IPS-15b (cell line): ENCODE measurements around the gene THRAP3.

ENCODE experiments used
- H3K27me3 ChIP-seq: one replicate; pipeline ENCODE4 v1.6.1; 2013; ENCODE audit warnings: low read length; ENCODE audit not compliant: control insufficient read depth, insufficient read depth
- H3K36me3 ChIP-seq: one replicate; pipeline ENCODE4 v1.6.1; 2013; ENCODE audit warnings: low read length; ENCODE audit not compliant: control insufficient read depth, insufficient read depth
- H3K4me1 ChIP-seq: one replicate; pipeline ENCODE4 v1.6.1; 2013; ENCODE audit warnings: mild to moderate bottlenecking, low read length; ENCODE audit not compliant: control insufficient read depth, insufficient read depth
- H3K4me3 ChIP-seq: one replicate; pipeline ENCODE4 v1.5.1; 2013; ENCODE audit warnings: low read depth, low read length
- H3K9ac ChIP-seq: one replicate; pipeline ENCODE4 v1.6.1; 2013; ENCODE audit warnings: low read depth, mild to moderate bottlenecking, low read length
- H3K9me3 ChIP-seq: one replicate; pipeline ENCODE4 v1.6.1; 2013; ENCODE audit warnings: mild to moderate bottlenecking, low read length; ENCODE audit not compliant: control insufficient read depth, insufficient read depth

Gene THRAP3

DNA sequence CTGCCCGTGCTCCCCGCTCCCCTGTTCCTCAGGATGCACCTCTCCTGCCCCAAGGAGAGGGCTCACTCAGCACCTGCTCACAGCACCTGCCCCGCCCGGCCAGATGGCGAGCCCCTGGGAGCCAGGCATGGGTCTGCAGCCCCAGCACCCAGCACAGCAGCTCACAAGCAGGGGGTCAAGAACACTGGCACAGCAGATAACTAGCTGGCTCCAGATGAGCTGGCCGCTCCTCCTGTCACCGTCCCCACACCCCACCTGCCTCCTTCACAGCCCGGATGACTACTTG is 120.1 kb downstream of the THRAP3 start:
- Histone ChIP-seq H3K4me1 (no peaks in the 10 kb centered on the region), H3K36me3 (peaks cover 43% of the 10 kb centered on the region), H3K9me3 (no peaks in the 10 kb centered on the region), H3K9ac (no peak overlapping the region), H3K4me3 (no peak overlapping the region), H3K27me3 (no peaks in the 10 kb centered on the region)

DNA sequence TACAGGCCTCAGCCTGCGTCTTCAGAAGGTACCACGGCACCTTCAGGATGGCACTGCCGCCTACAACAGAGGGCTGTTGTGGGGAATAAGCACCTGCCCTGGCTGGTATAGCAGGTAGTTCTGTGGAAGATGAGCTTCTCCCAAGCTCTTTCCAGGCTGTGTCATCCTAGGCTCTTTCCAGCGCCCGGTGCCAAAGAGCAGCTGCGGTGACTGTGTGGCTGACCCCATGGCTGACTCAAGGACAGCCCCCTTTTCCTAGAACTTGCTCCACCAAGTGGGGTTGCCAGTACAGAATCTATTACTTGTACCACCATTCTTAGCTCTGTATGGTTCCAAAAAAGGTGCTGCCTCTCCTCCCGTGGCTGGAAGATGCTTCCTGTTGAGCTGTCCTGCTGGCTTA is 121.1 kb downstream of the THRAP3 start:
- H3K4me1 ChIP-seq: no peaks in the 10 kb centered on the region
- no peak overlapping the region for H3K9ac ChIP-seq
- H3K27me3 ChIP-seq: no peaks in the 10 kb centered on the region
- H3K4me3 ChIP-seq: no peak overlapping the region
- H3K9me3 ChIP-seq: no peaks in the 10 kb centered on the region
- H3K36me3 ChIP-seq: peaks cover 43% of the 10 kb centered on the region

DNA sequence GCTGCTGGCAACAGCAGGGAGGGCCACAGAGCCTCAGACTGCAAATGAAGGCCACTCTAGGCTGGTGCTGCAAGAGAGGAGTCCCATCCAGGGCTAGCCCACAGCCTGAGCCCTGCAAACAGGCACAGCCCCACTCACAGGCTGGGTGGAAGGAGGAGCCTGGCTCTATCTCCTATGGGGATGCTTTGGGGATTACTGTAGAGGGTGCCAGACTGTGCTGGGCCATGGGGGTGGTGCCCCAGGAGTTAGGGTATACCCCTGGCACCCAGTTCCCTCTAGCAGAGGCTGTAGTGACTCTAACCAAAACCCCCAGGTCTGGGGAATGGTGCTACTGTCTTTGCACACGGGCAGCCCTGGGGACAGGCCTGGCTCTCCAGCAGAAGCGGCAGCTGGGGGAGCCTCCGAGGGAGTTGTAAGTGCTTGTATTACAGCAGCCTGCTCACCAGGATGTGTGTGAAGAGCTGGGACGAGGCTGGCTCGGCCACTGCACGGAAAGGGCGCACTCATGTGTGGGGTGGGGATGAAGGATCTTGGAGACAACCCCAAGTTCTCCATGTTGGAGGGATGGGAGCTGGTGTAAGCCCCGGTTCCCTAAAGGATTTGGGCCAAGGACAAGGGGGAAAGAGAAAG is 122.6 kb downstream of the THRAP3 start:
- no peak overlapping the region for H3K9ac ChIP-seq

DNA sequence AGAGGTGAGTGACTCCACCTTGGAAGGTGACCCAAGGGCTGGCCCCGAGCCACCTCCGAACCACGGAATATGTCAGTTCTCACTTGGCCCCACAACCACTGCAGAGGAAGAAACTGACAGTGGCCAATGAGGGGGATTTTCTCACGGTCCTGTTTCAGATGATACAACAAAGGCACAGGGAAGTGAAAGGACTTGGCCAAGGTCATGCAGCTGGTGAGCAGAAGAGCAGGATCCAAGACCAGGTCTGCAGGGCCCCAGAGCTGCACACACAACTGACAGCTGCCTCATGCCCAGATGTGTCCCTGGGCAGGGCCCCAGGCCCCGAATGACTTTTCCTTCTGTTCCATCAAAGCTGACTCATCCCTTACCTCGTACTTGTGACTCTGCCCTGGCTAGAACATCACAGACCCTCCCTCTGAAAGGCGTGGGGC is 125.0 kb downstream of the THRAP3 start:
- no peaks in the 10 kb centered on the region for H3K4me1 ChIP-seq
- H3K4me3 ChIP-seq: no peak overlapping the region
- peaks cover 41% of the 10 kb centered on the region for H3K36me3 ChIP-seq
- no peak overlapping the region for H3K9ac ChIP-seq
- H3K27me3 ChIP-seq: no peaks in the 10 kb centered on the region
- no peaks in the 10 kb centered on the region for H3K9me3 ChIP-seq

More for the DNA sequence above, 122.6 kb downstream of the THRAP3 start:
- Histone ChIP-seq H3K4me1 (no peaks in the 10 kb centered on the region), H3K27me3 (no peaks in the 10 kb centered on the region), H3K36me3 (peaks cover 44% of the 10 kb centered on the region), H3K9me3 (no peaks in the 10 kb centered on the region), H3K4me3 (no peak overlapping the region)

DNA sequence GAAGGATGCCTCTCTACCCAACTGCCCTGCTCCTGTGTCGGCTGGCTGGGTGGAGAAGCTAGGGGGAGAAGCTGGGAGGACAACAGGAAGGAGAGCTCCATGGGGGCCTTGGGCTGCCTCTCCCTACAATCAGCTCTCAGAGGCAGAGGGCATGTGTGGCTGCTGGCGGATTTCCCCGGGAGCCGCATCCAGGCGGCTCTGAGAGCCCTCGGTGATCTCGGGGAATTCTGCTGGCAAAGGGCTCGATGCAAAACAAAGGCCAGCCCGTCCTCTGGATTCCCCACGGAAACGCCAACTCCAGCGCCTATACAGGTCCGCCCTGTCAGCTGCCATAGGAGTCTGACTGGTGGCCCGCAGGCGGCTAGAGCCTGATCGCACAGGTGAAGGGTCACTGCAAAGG is 125.6 kb downstream of the THRAP3 start:
- Histone ChIP-seq H3K4me1 (no peaks in the 10 kb centered on the region), H3K36me3 (peaks cover 46% of the 10 kb centered on the region), H3K9me3 (no peaks in the 10 kb centered on the region), H3K27me3 (no peaks in the 10 kb centered on the region), H3K9ac (no peak overlapping the region), H3K4me3 (no peak overlapping the region)

DNA sequence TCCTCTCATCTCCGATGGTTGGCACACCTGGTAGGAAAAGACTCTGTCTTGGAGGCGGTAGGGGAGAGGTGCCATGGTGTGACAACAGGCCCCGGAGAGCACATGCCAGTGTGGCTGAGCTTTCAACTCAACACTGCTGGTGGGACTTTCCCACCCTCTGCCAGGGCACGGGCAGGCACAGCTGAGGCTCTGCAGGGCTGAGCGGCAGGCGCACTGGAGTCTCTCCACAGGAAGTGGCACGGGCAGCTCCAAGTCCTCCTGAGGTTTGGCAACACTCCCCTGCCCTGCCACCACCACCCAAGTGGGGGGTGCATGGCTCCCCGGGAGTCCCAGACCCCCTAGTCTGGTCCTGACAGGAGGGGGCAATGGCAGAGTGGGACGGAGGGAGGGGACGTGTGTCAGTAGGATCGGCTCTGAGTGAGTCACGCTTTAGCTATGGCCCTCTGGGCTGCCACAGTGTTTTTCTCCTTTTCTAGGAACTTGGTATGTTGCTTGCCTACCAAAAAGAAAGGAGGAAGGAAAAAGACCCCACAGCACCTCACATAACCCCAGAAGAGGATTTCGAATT is 126.5 kb downstream of the THRAP3 start:
- Histone ChIP-seq H3K4me1 (no peaks in the 10 kb centered on the region), H3K9me3 (no peaks in the 10 kb centered on the region), H3K9ac (no peak overlapping the region), H3K36me3 (peaks cover 45% of the 10 kb centered on the region), H3K27me3 (no peaks in the 10 kb centered on the region), H3K4me3 (no peak overlapping the region)

DNA sequence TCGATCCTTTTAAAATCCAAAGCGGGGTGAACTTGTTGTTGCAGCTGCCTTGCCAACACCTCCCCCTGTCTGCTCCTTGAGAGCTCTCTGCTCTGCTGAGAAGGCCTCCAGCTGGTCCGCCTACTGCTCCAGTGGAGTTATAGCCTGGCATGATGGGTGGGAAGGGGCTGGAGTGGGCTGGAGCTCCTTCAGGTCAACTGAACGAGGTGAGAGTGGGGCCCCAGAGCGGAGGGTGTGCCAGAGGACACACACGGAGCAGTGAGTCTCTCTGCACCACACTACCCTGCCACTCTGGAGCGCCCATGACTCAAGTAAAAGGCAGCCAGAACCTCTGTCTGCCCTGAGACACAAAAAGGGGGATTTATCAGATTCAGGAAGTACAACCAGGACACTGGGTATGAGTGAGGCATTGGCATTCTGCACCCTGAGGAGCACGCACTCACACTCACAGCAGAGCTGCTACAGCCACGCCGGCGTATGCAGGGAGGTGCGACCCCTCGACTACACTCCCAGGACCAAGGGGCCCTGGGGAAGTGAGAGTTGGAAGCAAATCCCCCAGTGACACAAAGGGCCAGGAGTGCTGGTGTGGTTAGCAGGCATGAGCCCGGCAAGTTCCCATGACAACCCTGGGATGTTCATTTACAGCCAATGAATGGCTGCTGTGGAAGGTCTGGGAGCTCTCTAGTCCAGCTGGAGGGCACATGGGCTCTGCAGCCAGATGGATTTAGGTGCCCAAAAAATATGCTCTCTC is 127.2 kb downstream of the THRAP3 start:
- H3K4me3 ChIP-seq: no peak overlapping the region
- no peak overlapping the region for H3K9ac ChIP-seq

DNA sequence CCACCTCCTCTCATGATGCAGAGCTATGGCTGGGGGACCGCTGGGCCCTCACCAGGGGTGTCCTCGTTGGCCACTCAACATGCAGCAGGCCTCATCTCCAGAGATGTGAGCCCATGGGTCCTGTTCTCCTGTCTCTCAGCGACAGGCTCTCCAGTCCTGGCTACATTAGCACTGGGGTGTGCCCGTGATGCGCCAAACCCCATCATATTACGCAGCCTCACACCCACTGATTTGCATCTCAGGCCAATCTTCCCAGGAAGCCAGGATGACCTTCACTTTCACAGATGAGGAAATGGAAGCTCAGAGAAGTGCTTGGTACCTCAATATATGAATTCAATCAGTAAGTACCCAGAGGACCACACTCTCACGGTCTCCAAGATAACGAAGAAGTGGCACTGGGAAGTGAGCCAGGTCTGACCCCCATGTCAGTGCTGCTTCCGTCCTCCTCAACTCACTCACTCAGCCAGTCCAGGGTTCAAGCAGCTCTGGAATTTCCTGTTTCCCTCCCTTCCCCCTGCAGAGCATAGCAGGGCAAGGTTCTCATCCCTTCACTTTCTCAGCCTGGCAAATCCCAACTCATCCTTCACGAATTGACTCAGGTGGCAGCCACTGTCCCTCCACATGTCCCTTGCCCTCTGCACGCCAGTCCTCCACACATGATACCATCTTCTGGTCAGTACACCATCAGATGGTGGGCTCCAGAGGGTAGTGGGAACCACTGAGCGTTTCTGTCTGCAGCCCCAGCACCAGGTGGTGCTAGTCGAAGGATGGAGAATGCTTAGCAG is 128.1 kb downstream of the THRAP3 start:
- H3K9ac ChIP-seq: no peak overlapping the region
- no peak overlapping the region for H3K4me3 ChIP-seq
- H3K4me1 ChIP-seq: no peaks in the 10 kb centered on the region
- no peaks in the 10 kb centered on the region for H3K9me3 ChIP-seq
- peaks cover 33% of the 10 kb centered on the region for H3K36me3 ChIP-seq
- H3K27me3 ChIP-seq: no peaks in the 10 kb centered on the region

More for the DNA sequence above, 127.2 kb downstream of the THRAP3 start:
- Histone ChIP-seq H3K9me3 (no peaks in the 10 kb centered on the region), H3K36me3 (peaks cover 41% of the 10 kb centered on the region), H3K27me3 (no peaks in the 10 kb centered on the region), H3K4me1 (no peaks in the 10 kb centered on the region)

DNA sequence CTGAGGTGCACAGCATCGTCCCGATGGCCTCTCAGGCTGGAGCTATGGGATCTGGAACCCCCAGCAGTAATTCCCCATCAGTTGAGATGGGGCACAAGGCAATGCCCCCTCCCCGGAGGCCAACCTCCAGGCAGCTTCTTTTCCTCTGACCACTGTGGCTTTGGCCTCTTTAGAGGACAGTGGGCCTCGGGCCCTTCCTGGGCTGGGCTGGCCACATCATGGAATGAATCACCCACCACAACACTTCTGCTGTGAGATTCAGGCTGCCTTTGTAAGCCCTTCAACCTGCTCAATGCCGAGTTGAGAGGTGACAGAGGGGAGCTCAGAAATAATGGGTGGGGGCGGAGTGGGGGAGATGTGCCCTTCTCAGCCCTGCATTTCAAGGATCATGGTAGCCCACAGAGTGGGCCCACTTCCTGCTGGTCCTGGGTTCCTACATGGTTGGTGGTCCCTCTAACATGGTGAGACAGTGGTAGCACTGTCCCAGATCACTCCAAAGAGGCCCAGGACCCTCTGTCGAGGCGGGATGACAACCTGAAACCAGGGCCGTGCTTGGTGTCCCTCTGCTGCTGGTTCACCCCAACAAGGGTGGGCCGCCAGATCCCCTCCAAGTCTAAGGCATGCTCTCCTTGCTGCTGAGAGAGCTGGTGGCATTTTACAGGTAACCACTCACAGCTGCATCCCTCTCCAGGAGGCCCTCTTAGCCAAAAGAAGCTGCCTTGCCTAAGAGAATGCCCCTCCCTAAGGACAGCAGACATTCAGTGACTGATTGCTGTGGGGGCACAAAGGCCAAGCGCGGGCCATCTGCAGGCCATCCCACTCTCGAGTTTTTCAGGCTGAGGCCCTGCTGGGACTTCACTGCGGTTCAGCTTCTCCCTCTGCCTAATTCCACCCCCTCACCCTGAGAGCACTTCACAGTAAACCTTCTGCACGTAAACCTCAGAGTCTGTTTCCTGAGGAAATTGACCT is 129.0 kb downstream of the THRAP3 start:
- Histone ChIP-seq H3K36me3 (peaks cover 37% of the 10 kb centered on the region), H3K9me3 (no peaks in the 10 kb centered on the region), H3K4me1 (no peaks in the 10 kb centered on the region), H3K4me3 (no peak overlapping the region), H3K27me3 (no peaks in the 10 kb centered on the region), H3K9ac (no peak overlapping the region)

DNA sequence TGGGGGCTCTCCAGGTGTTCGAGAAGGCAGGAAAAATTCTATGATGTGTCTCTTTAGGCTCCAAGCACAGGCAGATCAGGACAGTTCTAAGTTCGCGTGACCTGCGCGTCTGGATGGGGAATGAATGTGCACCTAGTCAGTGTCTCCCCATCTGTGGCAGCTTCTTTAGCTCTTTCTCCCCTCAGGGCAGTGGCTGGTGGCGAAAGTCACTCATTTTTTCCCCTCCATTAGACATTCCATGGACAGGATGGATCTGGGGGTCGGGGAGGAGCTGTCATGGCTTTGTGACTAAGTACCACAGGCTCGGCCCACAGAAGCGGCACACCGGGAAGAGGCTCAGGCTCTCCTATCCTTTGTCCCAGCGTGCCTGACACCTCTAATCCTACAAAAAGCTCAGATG is 130.2 kb downstream of the THRAP3 start:
- peaks cover 35% of the 10 kb centered on the region for H3K36me3 ChIP-seq
- no peak overlapping the region for H3K9ac ChIP-seq
- no peaks in the 10 kb centered on the region for H3K4me1 ChIP-seq
- H3K9me3 ChIP-seq: no peaks in the 10 kb centered on the region
- H3K27me3 ChIP-seq: no peaks in the 10 kb centered on the region
- no peak overlapping the region for H3K4me3 ChIP-seq
